CD14-positive monocyte (primary cell): Measurements from ENCODE around the gene TMEM272. TPM values are rescaled to one million over a fixed set of nuclear protein-coding genes. Genes with fewer than 3 reads are reported as not detected.

Source experiments
- DNase-seq, 3 donors: peaks; one replicate each; pipeline ENCODE4 v3.0.0-alpha.2; 2011 to 2022
- H2AFZ ChIP-seq: 2 replicates; pipeline ENCODE4 v1.6.0; 2012; ENCODE audit warnings: mild to moderate bottlenecking, low read depth, low read length, inconsistent platforms; ENCODE audit not compliant: insufficient read depth, poor library complexity, severe bottlenecking
- H3K27ac ChIP-seq, 2 donors: 1 replicate in 1 of 2; 2 replicates in 1 of 2; pipeline ENCODE4 v1.5.1; 2012 to 2013; ENCODE audit warnings: low read length in 2 of 2, control low read depth in 1 of 2, inconsistent platforms in 1 of 2, low read depth in 1 of 2, mild to moderate bottlenecking in 1 of 2
- H3K27me3 ChIP-seq, 2 donors: one replicate each; pipeline versions ENCODE4 v1.6.0 to v1.6.1; 2011 to 2013; ENCODE audit warnings: low read length in 2 of 2; ENCODE audit not compliant: control insufficient read depth in 2 of 2, insufficient read depth in 2 of 2
- H3K36me3 ChIP-seq, 2 donors: replicated peaks in 1 of 2; 1 replicate in 1 of 2; 2 replicates in 1 of 2; pipeline versions ENCODE4 v1.5.1 to v1.6.1; 2012 to 2013; ENCODE audit warnings: low read length in 2 of 2, control low read depth in 1 of 2, inconsistent platforms in 1 of 2, mild to moderate bottlenecking in 1 of 2; ENCODE audit not compliant: insufficient read depth in 2 of 2, control insufficient read depth in 1 of 2
- H3K4me1 ChIP-seq, 2 donors: 1 replicate in 1 of 2; 2 replicates in 1 of 2; pipeline versions ENCODE4 v1.5.1 to v1.6.1; 2012 to 2013; ENCODE audit warnings: low read length in 2 of 2, control low read depth in 1 of 2, inconsistent platforms in 1 of 2, mild to moderate bottlenecking in 1 of 2, moderate library complexity in 1 of 2; ENCODE audit not compliant: insufficient read depth in 2 of 2, control insufficient read depth in 1 of 2
- H3K4me2 ChIP-seq: replicated peaks from 2 replicates; pipeline ENCODE3; 2012; ENCODE audit warnings: low read length, moderate library complexity, mild to moderate bottlenecking; ENCODE audit not compliant: poor library complexity, severe bottlenecking; ENCODE audit errors: extremely low read depth
- H3K4me3 ChIP-seq, 3 experiments: fragments of 200-600 bp in 1 of 3; sonication (generic) in 1 of 3; replicated peaks in 1 of 3; 1 replicate in 2 of 3; 2 replicates in 1 of 3; pipeline ENCODE4 v1.5.1; 2011 to 2013; ENCODE audit warnings: low read length in 3 of 3, mild to moderate bottlenecking in 3 of 3, control low read depth in 2 of 3, low read depth in 2 of 3, inconsistent platforms in 1 of 3, moderate library complexity in 1 of 3
- H3K79me2 ChIP-seq: 2 replicates; pipeline ENCODE4 v1.6.0; 2012; ENCODE audit warnings: mild to moderate bottlenecking, control low read depth, inconsistent platforms, low read length, moderate library complexity; ENCODE audit not compliant: insufficient read depth
- H3K9ac ChIP-seq: 2 replicates; pipeline ENCODE4 v1.6.0; 2017; ENCODE audit warnings: low read length, mild to moderate bottlenecking; ENCODE audit not compliant: insufficient read depth, poor library complexity, severe bottlenecking
- H3K9me3 ChIP-seq, 2 donors: replicated peaks in 1 of 2; 1 replicate in 1 of 2; 2 replicates in 1 of 2; pipeline versions ENCODE4 v1.5.1 to v1.6.1; 2012 to 2013; ENCODE audit warnings: low read length in 2 of 2, control low read depth in 1 of 2; ENCODE audit not compliant: control insufficient read depth in 1 of 2, insufficient read depth in 1 of 2
- H4K20me1 ChIP-seq: 2 replicates; pipeline ENCODE4 v1.6.0; 2012; ENCODE audit warnings: mild to moderate bottlenecking, low read length, control low read depth, moderate library complexity; ENCODE audit not compliant: insufficient read depth
- H3K27ac Mint-ChIP-seq, 7 donors: one replicate each; pipeline ENCODE4 v1.8.0; 2020; ENCODE audit warnings: mild to moderate bottlenecking in 7 of 7, mixed read lengths in 7 of 7, moderate library complexity in 6 of 7, inconsistent platforms in 2 of 7
- H3K27me3 Mint-ChIP-seq, 3 donors: one replicate each; pipeline ENCODE4 v1.8.0; 2021 to 2022; ENCODE audit warnings: low read depth in 3 of 3, mild to moderate bottlenecking in 3 of 3, mixed read lengths in 3 of 3, moderate library complexity in 3 of 3, inconsistent platforms in 1 of 3
- H3K36me3 Mint-ChIP-seq, 2 donors: one replicate each; pipeline ENCODE4 v1.8.0; 2020; ENCODE audit warnings: mixed read lengths in 2 of 2, inconsistent platforms in 1 of 2, mild to moderate bottlenecking in 1 of 2
- H3K4me1 Mint-ChIP-seq: one replicate; pipeline ENCODE4 v1.8.0; 2020; ENCODE audit warnings: mild to moderate bottlenecking, mixed read lengths
- H3K4me3 Mint-ChIP-seq, 2 donors: one replicate each; pipeline ENCODE4 v1.8.0; 2020; ENCODE audit warnings: mild to moderate bottlenecking in 2 of 2, mixed read lengths in 2 of 2, moderate library complexity in 1 of 2
- H3K9me3 Mint-ChIP-seq, 7 donors: one replicate each; pipeline ENCODE4 v1.8.0; 2020 to 2022; ENCODE audit warnings: mixed read lengths in 7 of 7, mild to moderate bottlenecking in 6 of 7, moderate library complexity in 6 of 7, inconsistent platforms in 2 of 7
- WGBS: methylation state at CpG from one replicate; pipeline ENCODE4 v1.1.5; 2013; ENCODE audit warnings: missing lambda C conversion rate; ENCODE audit not compliant: insufficient coverage; 5-methylcytosine and 5-hydroxymethylcytosine counted together
- intact Hi-C, 2 donors: fragments of 100-400 bp; cut with micrococcal nuclease; formaldehyde crosslinking; loops; one replicate each; pipeline versions ENCODE4 v1.15.0 to v1.15.1; 2023
- polyA plus RNA-seq, 3 donors: library from polyadenylated mRNA; depleted of rRNA in 1 of 3; unstranded in 2 of 3; stranded (reverse) in 1 of 3; fragments of 300-500 nt in 2 of 3; fragments of >200 nt in 1 of 3; fragmentation: Illumina TruSeq in 2 of 3; gene quantifications; 1 replicate in 2 of 3; 2 replicates in 1 of 3; pipeline ENCODE4 v1.2.3, GENCODE V29; 2012 to 2021
- TF ChIP-seq, protein P1 (sequence below): fragments of 200-600 bp; IDR thresholded peaks from one replicate; pipeline ENCODE4 v1.8.0; 2022; ENCODE audit warnings: antibody characterized with exemption, mild to moderate bottlenecking

Gene TMEM272
- polyA plus RNA-seq, 3 donors: 0.07 TPM; not detected in 2

DNA sequence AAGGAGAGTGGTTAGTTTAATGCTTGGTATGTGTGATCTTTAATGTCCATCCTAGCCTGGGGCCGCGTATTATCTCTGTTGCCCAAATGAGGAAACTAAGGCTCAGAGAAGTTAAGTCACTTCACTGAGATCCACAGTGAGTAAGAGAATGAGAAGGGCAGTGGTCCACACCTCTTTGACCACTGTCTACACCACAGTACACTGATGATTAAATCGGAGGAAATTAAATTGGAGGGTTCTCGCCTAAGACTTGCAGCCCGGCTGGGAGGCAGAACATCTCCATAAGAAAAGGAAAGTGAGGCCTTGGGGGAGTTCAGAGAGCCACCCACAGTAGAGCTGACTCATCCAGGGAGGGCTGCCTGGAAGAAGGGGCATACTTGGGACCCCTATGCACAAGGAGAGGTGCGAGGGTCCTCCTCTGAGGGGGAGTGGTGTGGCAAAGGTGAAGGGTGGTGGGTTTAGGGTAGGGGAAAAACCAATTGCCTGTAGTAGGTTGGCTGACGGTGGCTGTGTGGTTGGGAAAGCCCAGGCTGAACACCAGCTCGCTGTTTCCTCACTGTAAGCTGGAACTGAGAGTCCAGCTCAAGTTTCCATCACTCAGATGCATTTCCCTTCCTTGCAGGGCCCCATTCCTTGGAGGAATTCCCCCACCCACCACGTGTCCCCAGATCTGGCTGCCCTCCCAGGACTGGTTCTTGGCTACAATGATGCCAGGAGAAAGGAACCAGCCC is 26.0 kb downstream of the TMEM272 start:
- Histone ChIP-seq H3K9ac (no peak overlapping the region), H3K27ac (peak overlapping the region; percentile 36 to 76), H3K9me3 (no peaks in the 10 kb centered on the region), H3K4me3 (no peak overlapping the region), H3K4me1 (peaks cover 68 to 79% of the 10 kb centered on the region in 2 donors), H3K36me3 (no peaks in the 10 kb centered on the region), H4K20me1 (no peaks in the 10 kb centered on the region), H3K79me2 (no peaks in the 10 kb centered on the region), H3K4me2 (peak overlapping the region; percentile 5), H3K27me3 (no peaks in the 10 kb centered on the region), H2AFZ (peak overlapping the region; percentile 37)
- WGBS: 45% methylated on average over 6 of the region's 9 CpGs
- Mint-ChIP-seq H3K4me1 (peaks cover 85% of the 10 kb centered on the region), H3K36me3 (no peaks in the 10 kb centered on the region), H3K4me3 (no peak overlapping the region), H3K9me3 (no peaks in the 10 kb centered on the region), H3K27ac (peak overlapping the region; percentile 43 to 89 (median 71)), H3K27me3 (peaks cover 0 to 3% (median 2%) of the 10 kb centered on the region in 3 donors)
- TF ChIP-seq, protein P1, sequence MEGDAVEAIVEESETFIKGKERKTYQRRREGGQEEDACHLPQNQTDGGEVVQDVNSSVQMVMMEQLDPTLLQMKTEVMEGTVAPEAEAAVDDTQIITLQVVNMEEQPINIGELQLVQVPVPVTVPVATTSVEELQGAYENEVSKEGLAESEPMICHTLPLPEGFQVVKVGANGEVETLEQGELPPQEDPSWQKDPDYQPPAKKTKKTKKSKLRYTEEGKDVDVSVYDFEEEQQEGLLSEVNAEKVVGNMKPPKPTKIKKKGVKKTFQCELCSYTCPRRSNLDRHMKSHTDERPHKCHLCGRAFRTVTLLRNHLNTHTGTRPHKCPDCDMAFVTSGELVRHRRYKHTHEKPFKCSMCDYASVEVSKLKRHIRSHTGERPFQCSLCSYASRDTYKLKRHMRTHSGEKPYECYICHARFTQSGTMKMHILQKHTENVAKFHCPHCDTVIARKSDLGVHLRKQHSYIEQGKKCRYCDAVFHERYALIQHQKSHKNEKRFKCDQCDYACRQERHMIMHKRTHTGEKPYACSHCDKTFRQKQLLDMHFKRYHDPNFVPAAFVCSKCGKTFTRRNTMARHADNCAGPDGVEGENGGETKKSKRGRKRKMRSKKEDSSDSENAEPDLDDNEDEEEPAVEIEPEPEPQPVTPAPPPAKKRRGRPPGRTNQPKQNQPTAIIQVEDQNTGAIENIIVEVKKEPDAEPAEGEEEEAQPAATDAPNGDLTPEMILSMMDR: no peak
- DNase-seq: peak in 1 of 3 donors; percentile 90
- intact Hi-C loops: no loop called here

DNA sequence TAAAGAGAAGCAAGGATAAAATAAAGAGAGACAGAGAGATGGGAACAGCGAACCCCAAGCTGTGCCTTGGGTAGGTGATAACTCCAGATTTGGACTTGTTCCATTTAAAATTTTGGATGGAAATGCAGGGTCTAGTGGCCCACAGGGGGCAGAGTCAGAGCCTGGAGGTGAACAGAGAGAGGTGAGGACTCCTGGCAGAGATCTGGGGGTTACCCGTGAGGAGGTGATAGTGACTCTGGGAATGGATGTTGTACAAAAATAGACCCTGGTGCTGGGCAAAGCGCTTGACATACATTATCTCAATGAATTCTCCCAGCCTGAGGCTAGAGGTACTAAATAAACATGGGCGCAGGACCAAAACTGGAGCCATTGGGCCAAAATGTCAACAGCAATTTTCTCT is 26.7 kb downstream of the TMEM272 start:
- 100% methylated on average over 1 of the region's 4 CpGs for WGBS
- no peak for DNase-seq
- peaks cover 0 to 1% of the 10 kb centered on the region in 2 donors for H3K36me3 Mint-ChIP-seq
- peaks cover 0 to 3% (median 2%) of the 10 kb centered on the region in 3 donors for H3K27me3 Mint-ChIP-seq
- peaks cover 82% of the 10 kb centered on the region for H3K4me1 Mint-ChIP-seq
- Histone ChIP-seq H4K20me1 (no peaks in the 10 kb centered on the region), H3K79me2 (no peaks in the 10 kb centered on the region), H3K4me2 (no peak overlapping the region), H3K4me3 (no peak overlapping the region), H2AFZ (peak overlapping the region; percentile 10), H3K4me1 (peaks cover 61 to 72% of the 10 kb centered on the region in 2 donors), H3K27ac (no peak overlapping the region), H3K9ac (no peak overlapping the region), H3K9me3 (no peaks in the 10 kb centered on the region), H3K36me3 (no peaks in the 10 kb centered on the region), H3K27me3 (no peaks in the 10 kb centered on the region)
- TF ChIP-seq, protein P1: no peak
- H3K27ac Mint-ChIP-seq: peak overlapping the region in 3 of 7 donors; percentile 18 to 79 (median 37)
- intact Hi-C loops: no loop called here
- no peaks in the 10 kb centered on the region for H3K9me3 Mint-ChIP-seq
- no peak overlapping the region for H3K4me3 Mint-ChIP-seq
